Loucy (cell line): ENCODE measurements around the gene ZBTB16.

Experiments used
- H2AFZ ChIP-seq: fragments of 200-600 bp; sonication (generic); 2 replicates; pipeline ENCODE4 v1.6.0; 2016; ENCODE audit warnings: antibody characterized with exemption, mild to moderate bottlenecking, low read length, moderate library complexity
- H3F3A ChIP-seq: fragments of 200-600 bp; 2 replicates; pipeline ENCODE4 v1.6.0; 2016; ENCODE audit warnings: antibody characterized with exemption, low read depth, mild to moderate bottlenecking
- H3K27me3 ChIP-seq: fragments of 200-600 bp; sonication (generic); 2 replicates; pipeline ENCODE4 v1.6.1; 2014; ENCODE audit warnings: low read length, mild to moderate bottlenecking; ENCODE audit not compliant: insufficient read depth, poor library complexity, severe bottlenecking
- H3K36me3 ChIP-seq: fragments of 200-600 bp; sonication (generic); 2 replicates; pipeline ENCODE4 v1.6.1; 2016; ENCODE audit warnings: low read length; ENCODE audit not compliant: insufficient read depth
- H3K4me1 ChIP-seq: fragments of 200-600 bp; sonication (generic); 2 replicates; pipeline ENCODE4 v1.5.1; 2014; ENCODE audit warnings: low read length, mild to moderate bottlenecking; ENCODE audit not compliant: insufficient read depth, poor library complexity, severe bottlenecking
- H3K4me2 ChIP-seq: fragments of 200-600 bp; sonication (generic); 2 replicates; pipeline ENCODE4 v1.6.0; 2014; ENCODE audit warnings: antibody characterized with exemption, low read length, low read depth, mild to moderate bottlenecking; ENCODE audit not compliant: poor library complexity, severe bottlenecking
- H3K4me3 ChIP-seq: fragments of 200-600 bp; sonication (generic); 2 replicates; pipeline ENCODE4 v1.5.1; 2014; ENCODE audit warnings: low read length, mild to moderate bottlenecking, mixed read lengths; ENCODE audit not compliant: poor library complexity, severe bottlenecking
- H3K79me2 ChIP-seq: fragments of 200-600 bp; sonication (generic); 2 replicates; pipeline ENCODE4 v1.6.1; 2014; ENCODE audit warnings: low read length; ENCODE audit not compliant: insufficient read depth
- H3K9ac ChIP-seq: fragments of 200-600 bp; sonication (generic); 2 replicates; pipeline ENCODE4 v1.6.0; 2014; ENCODE audit warnings: mild to moderate bottlenecking, low read depth, low read length, moderate library complexity; ENCODE audit not compliant: poor library complexity, severe bottlenecking
- H3K9me2 ChIP-seq: fragments of 200-600 bp; sonication (generic); replicated peaks from 2 replicates; pipeline ENCODE4 v1.6.1; 2016; ENCODE audit warnings: low read depth, low read length, mixed read lengths
- H3K9me3 ChIP-seq: fragments of 200-600 bp; sonication (generic); 2 replicates; pipeline ENCODE4 v1.6.1; 2014; ENCODE audit warnings: mild to moderate bottlenecking, antibody characterized with exemption, low read length, low read depth; ENCODE audit not compliant: insufficient read depth
- H4K20me1 ChIP-seq: fragments of 200-600 bp; sonication (generic); 2 replicates; pipeline ENCODE4 v1.6.0; 2014; ENCODE audit warnings: antibody characterized with exemption, low read length, mild to moderate bottlenecking; ENCODE audit not compliant: insufficient read depth, poor library complexity, severe bottlenecking
- CTCF ChIP-seq: fragments of 200-600 bp; sonication (generic); conservative IDR thresholded peaks from 2 replicates; pipeline ENCODE4 v1.5.1; 2014; ENCODE audit warnings: mild to moderate bottlenecking, antibody characterized with exemption, low read length
- EZH2phosphoT487 ChIP-seq: fragments of 200-600 bp; IDR thresholded peaks from 2 replicates; pipeline ENCODE4 v1.6.1; 2018; ENCODE audit warnings: antibody characterized with exemption, mild to moderate bottlenecking, moderate library complexity, borderline replicate concordance

The ZBTB16 gene

GRCh38 chr11:114132944-114133394, 73.5 kb downstream of the ZBTB16 start:
- Histone ChIP-seq H3K27me3 (no peaks in the 10 kb centered on the region), H3K9ac (no peak overlapping the region), H2AFZ (no peak overlapping the region), H3K4me1 (peaks cover 53% of the 10 kb centered on the region), H3F3A (no peaks in the 10 kb centered on the region), H3K9me3 (no peaks in the 10 kb centered on the region), H3K36me3 (no peaks in the 10 kb centered on the region), H3K4me3 (no peak overlapping the region), H4K20me1 (no peaks in the 10 kb centered on the region), H3K9me2 (no peaks in the 10 kb centered on the region), H3K4me2 (no peak overlapping the region), H3K79me2 (no peaks in the 10 kb centered on the region)
- TF ChIP-seq EZH2phosphoT487, result no peak
- TF ChIP-seq CTCF, result no peak

GRCh38 chr11:114133548-114134329, 74.2 kb downstream of the ZBTB16 start:
- Histone ChIP-seq H3K27me3 (no peaks in the 10 kb centered on the region), H3K79me2 (no peaks in the 10 kb centered on the region), H3K4me1 (peaks cover 47% of the 10 kb centered on the region), H3K9me2 (no peaks in the 10 kb centered on the region), H3K9ac (no peak overlapping the region), H3K4me2 (no peak overlapping the region), H2AFZ (no peak overlapping the region), H3K9me3 (no peaks in the 10 kb centered on the region), H3K36me3 (no peaks in the 10 kb centered on the region), H3K4me3 (no peak overlapping the region), H3F3A (no peaks in the 10 kb centered on the region), H4K20me1 (no peaks in the 10 kb centered on the region)
- TF ChIP-seq EZH2phosphoT487 (no peak), CTCF (no peak; the same call in 1 of the 2 replicates)

- no peaks in the 10 kb centered on the region for H3K36me3 ChIP-seq
- no peak overlapping the region for H3K4me2 ChIP-seq
- no peak overlapping the region for H3K9ac ChIP-seq
- H3K79me2 ChIP-seq, result no peaks in the 10 kb centered on the region
- TF ChIP-seq EZH2phosphoT487 (no peak), CTCF (no peak)
- no peaks in the 10 kb centered on the region for H3K9me3 ChIP-seq
- no peaks in the 10 kb centered on the region for H3F3A ChIP-seq
- H3K27me3 ChIP-seq, result no peaks in the 10 kb centered on the region
- H4K20me1 ChIP-seq, result no peaks in the 10 kb centered on the region
- H2AFZ ChIP-seq, result no peak overlapping the region
- no peaks in the 10 kb centered on the region for H3K9me2 ChIP-seq
- H3K4me3 ChIP-seq, result no peak overlapping the region
- peaks cover 36% of the 10 kb centered on the region for H3K4me1 ChIP-seq
Observed at GRCh38 chr11:114134870-114135269, 75.4 kb downstream of the ZBTB16 start.
